Calu3 (cell line): ENCODE results near the gene TNS1. TPM values are rescaled to one million over a fixed set of nuclear protein-coding genes. Genes with fewer than 3 reads are reported as not detected.

Experiments used
- BruUV-seq: library from RNA; stranded (reverse); fragments of 400-500 nt; replicated peaks from 2 replicates; lab custom pipeline; 2021; lab: Mats Ljungman, UMichigan
- CTCF ChIA-PET: fragments of 300-600 bp; sonication (Branson Sonifier 250); formaldehyde crosslinking; loops from one replicate; lab custom pipeline; 2022; ENCODE audit warnings: antibody characterized with exemption; lab: Charles Lee
- DNase-seq: peaks from one replicate; pipeline ENCODE4 v3.0.0; 2022
- H3K27ac Mint-ChIP-seq: one replicate; pipeline ENCODE4 v1.8.0; 2022; ENCODE audit warnings: mixed read lengths; ENCODE audit not compliant: unreplicated experiment
- H3K27me3 Mint-ChIP-seq: one replicate; pipeline ENCODE4 v1.8.0; 2022; ENCODE audit warnings: mixed read lengths; ENCODE audit not compliant: unreplicated experiment
- H3K36me3 Mint-ChIP-seq: one replicate; pipeline ENCODE4 v1.8.0; 2022; ENCODE audit warnings: mild to moderate bottlenecking, moderate library complexity, mixed read lengths; ENCODE audit not compliant: insufficient read depth, unreplicated experiment
- H3K4me1 Mint-ChIP-seq: one replicate; pipeline ENCODE4 v1.8.0; 2022; ENCODE audit warnings: mild to moderate bottlenecking, low read depth, mixed read lengths; ENCODE audit not compliant: unreplicated experiment
- H3K4me3 Mint-ChIP-seq: one replicate; pipeline ENCODE4 v1.8.0; 2022; ENCODE audit warnings: mild to moderate bottlenecking, low read depth, moderate library complexity, mixed read lengths; ENCODE audit not compliant: unreplicated experiment
- H3K9me3 Mint-ChIP-seq: one replicate; pipeline ENCODE4 v1.8.0; 2022; ENCODE audit warnings: low read depth, mixed read lengths; ENCODE audit not compliant: unreplicated experiment
- intact Hi-C: fragments of 100-400 bp; cut with micrococcal nuclease; formaldehyde crosslinking; loops from one replicate; pipeline ENCODE4 v1.10.0; 2022; ENCODE audit not compliant: unreplicated experiment
- total RNA-seq: library from RNA; stranded (reverse); gene quantifications from 2 replicates; pipeline ENCODE4 v1.2.3, GENCODE V29; 2022
- TF ChIP-seq, protein P1 (sequence below): fragments of 200-600 bp; IDR thresholded peaks from one replicate; pipeline ENCODE4 v1.8.0; 2022; ENCODE audit warnings: antibody characterized with exemption; ENCODE audit not compliant: unreplicated experiment

TNS1 gene
- total RNA-seq, 1 experiment from 2014 or later, result 2.2 TPM

GRCh38 chr2:217948351-217948791 is 54.4 kb downstream of the TNS1 start:
- TF ChIP-seq, protein P1, sequence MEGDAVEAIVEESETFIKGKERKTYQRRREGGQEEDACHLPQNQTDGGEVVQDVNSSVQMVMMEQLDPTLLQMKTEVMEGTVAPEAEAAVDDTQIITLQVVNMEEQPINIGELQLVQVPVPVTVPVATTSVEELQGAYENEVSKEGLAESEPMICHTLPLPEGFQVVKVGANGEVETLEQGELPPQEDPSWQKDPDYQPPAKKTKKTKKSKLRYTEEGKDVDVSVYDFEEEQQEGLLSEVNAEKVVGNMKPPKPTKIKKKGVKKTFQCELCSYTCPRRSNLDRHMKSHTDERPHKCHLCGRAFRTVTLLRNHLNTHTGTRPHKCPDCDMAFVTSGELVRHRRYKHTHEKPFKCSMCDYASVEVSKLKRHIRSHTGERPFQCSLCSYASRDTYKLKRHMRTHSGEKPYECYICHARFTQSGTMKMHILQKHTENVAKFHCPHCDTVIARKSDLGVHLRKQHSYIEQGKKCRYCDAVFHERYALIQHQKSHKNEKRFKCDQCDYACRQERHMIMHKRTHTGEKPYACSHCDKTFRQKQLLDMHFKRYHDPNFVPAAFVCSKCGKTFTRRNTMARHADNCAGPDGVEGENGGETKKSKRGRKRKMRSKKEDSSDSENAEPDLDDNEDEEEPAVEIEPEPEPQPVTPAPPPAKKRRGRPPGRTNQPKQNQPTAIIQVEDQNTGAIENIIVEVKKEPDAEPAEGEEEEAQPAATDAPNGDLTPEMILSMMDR, result no peak

DNA sequence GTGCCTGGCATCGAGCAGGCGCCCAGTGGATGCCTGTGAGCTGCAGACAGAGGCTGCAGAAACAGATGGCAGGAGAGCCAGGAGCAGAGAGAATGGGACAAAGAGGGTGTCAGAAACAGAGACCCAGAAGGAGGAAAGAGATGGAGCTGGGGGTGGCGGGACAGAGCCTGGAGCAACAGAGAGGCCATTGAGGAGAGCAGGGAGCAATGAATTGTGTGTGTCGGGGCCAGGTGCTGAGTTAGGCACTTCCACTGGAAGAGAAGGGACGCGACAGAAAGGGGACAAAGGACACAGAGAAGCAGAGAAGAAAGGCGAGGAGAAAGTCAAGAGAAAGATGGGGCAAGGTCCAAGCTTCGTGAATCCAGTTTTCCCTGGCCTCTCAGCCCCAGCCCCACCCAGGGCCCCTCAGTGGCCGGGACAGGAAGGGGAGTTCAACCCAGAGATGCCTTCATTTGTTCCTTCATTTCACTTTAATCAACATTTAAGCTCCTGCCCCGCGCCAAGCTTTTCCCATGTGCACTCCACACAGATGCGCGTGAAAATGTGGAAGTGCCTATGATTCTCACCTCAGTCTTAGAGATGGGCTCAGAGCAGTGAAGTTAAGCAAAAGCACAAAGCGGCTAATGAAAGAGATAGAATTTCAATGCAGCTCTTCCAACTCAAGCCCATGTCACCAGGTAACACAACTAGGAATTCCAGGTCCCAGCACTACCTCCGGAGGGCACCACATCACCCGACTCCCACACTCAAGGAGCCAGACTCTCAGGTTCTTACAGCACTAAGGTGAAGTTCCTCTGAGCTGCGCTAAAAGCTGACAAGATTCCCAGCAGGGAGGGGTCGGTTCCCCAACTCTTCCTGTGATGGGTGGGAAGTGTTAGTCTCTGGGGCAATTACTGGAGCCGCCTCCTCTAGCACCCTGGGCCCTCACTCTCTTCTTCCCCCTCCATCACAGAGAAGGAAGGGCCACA is 55.1 kb downstream of the TNS1 start:
- no peak for DNase-seq
- Mint-ChIP-seq H3K9me3 (no peaks in the 10 kb centered on the region), H3K4me3 (no peak overlapping the region), H3K4me1 (peaks cover 10% of the 10 kb centered on the region), H3K27me3 (peaks cover 98% of the 10 kb centered on the region), H3K36me3 (no peaks in the 10 kb centered on the region), H3K27ac (no peak overlapping the region)
- CTCF ChIA-PET, result interaction anchor here (0.6 to 1.4 kb wide), 2 partner anchors 12 to 43 kb away, joined by 3 read pairs; no protein-coding TSS in a partner anchor
- intact Hi-C loops, result no loop called here
- TF ChIP-seq, protein P1, result no peak
- no TSS peak for BruUV-seq

More at GRCh38 chr2:217948351-217948791, 54.4 kb downstream of the TNS1 start:
- intact Hi-C loops, result no loop called here
- Mint-ChIP-seq H3K27me3 (peaks cover 100% of the 10 kb centered on the region), H3K4me1 (peaks cover 7% of the 10 kb centered on the region), H3K27ac (no peak overlapping the region), H3K4me3 (no peak overlapping the region), H3K9me3 (no peaks in the 10 kb centered on the region), H3K36me3 (no peaks in the 10 kb centered on the region)
- BruUV-seq, result no TSS peak
- CTCF ChIA-PET, result interaction anchor here (1.4 kb wide), 1 partner anchor 12 kb away, joined by 3 read pairs; no protein-coding TSS in a partner anchor
- DNase-seq, result no peak

- CTCF ChIA-PET, result no interaction called here
- TF ChIP-seq, protein P1, result no peak
- Mint-ChIP-seq H3K36me3 (no peaks in the 10 kb centered on the region), H3K4me1 (peaks cover 10% of the 10 kb centered on the region), H3K27me3 (peaks cover 95% of the 10 kb centered on the region), H3K9me3 (no peaks in the 10 kb centered on the region), H3K4me3 (no peak overlapping the region), H3K27ac (no peak overlapping the region)
- intact Hi-C loops, result no loop called here
- BruUV-seq, result no TSS peak
- no peak for DNase-seq
Observed at GRCh38 chr2:217946051-217946450, 56.7 kb downstream of the TNS1 start.

DNA sequence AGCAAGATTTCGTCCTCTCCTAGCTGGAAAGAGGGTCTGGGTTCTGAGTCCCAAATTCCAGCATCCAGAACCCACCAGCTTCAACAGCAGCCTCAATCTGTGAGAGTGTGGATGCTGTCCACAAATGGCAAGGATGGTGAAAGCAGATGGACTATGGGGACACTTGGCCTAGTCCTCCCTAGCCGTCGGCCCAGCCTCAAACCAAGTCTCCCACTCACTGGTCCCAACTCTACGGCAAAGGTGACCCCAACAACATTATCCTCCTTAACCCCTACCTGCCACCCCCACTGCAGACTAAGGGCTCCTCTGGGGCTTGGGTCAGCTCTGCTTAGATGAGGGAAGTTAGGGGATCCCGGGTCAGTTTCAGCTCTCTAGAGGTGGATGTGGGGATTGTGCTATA is 57.3 kb downstream of the TNS1 start:
- no peaks in the 10 kb centered on the region for H3K9me3 Mint-ChIP-seq
- no peak overlapping the region for H3K4me3 Mint-ChIP-seq
- H3K27me3 Mint-ChIP-seq, result peaks cover 95% of the 10 kb centered on the region
- BruUV-seq, result no TSS peak
- H3K4me1 Mint-ChIP-seq, result peaks cover 10% of the 10 kb centered on the region
- TF ChIP-seq, protein P1, result no peak
- H3K27ac Mint-ChIP-seq, result no peak overlapping the region
- intact Hi-C loops, result no loop called here
- CTCF ChIA-PET, result no interaction called here
- no peak for DNase-seq
- H3K36me3 Mint-ChIP-seq, result no peaks in the 10 kb centered on the region
